ENCODE measurements around the gene CAMK2B.

CAMK2B gene

DNA sequence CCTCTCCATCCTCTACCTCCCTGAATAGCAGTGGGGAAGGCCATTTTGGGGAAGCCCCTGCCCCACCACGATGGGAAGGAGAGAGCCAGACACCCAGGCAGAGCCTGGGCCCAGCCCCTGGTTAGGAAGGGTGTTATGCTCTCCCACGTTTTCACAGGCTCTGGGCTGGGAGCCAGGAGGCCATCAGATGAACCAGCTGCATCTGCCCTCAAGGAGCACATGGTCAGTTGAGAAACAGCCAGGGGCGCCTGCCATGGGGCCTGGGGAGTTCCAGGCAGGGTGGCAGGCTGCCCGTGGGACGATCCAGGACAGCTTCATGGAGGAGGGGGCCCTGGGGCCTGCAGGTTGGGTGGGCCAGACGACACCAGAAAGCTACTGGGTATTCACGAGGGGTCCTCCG is 47.5 kb downstream of the CAMK2B start:
- TF ChIP-seq, protein P1, sequence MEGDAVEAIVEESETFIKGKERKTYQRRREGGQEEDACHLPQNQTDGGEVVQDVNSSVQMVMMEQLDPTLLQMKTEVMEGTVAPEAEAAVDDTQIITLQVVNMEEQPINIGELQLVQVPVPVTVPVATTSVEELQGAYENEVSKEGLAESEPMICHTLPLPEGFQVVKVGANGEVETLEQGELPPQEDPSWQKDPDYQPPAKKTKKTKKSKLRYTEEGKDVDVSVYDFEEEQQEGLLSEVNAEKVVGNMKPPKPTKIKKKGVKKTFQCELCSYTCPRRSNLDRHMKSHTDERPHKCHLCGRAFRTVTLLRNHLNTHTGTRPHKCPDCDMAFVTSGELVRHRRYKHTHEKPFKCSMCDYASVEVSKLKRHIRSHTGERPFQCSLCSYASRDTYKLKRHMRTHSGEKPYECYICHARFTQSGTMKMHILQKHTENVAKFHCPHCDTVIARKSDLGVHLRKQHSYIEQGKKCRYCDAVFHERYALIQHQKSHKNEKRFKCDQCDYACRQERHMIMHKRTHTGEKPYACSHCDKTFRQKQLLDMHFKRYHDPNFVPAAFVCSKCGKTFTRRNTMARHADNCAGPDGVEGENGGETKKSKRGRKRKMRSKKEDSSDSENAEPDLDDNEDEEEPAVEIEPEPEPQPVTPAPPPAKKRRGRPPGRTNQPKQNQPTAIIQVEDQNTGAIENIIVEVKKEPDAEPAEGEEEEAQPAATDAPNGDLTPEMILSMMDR (IDR thresholded peaks at IDR 0.05; ENCODE audit: extremely low read depth, insufficient read depth, missing control alignments) = no peak
- in situ Hi-C loops (cut with MboI; ENCODE audit: low pct_unique_long_range_greater_than_20kb, low sequenced_read_pairs, unreplicated experiment) = no loop called here
- DNase-seq (ENCODE audit: low spot score) = no peak

DNA sequence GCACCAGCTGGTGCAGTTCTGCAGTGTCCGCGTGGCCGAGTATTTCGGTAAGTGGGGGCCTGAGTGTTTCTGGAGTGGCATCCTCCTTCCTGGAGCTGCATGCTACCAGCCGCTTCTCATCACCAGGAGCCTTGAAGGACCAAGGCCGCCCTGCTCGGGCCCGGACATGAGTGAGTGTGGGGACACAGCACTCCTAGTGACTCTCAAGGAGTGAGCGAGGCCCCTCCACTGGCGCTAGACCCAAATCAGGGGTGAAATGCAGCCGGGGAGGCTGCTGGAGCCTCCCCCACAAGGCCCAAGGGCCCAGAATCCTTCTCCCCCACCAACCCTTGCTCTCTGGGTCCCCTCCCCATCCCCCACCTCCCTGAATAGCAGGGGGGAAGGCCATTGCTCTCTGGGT is 48.0 kb downstream of the CAMK2B start:
- in situ Hi-C loops (cut with MboI; ENCODE audit: low pct_unique_long_range_greater_than_20kb, low sequenced_read_pairs, unreplicated experiment) = no loop called here
- TF ChIP-seq, protein P1 (IDR thresholded peaks at IDR 0.05; ENCODE audit: extremely low read depth, insufficient read depth, missing control alignments) = no peak
- DNase-seq (ENCODE audit: low spot score) = no peak

DNA sequence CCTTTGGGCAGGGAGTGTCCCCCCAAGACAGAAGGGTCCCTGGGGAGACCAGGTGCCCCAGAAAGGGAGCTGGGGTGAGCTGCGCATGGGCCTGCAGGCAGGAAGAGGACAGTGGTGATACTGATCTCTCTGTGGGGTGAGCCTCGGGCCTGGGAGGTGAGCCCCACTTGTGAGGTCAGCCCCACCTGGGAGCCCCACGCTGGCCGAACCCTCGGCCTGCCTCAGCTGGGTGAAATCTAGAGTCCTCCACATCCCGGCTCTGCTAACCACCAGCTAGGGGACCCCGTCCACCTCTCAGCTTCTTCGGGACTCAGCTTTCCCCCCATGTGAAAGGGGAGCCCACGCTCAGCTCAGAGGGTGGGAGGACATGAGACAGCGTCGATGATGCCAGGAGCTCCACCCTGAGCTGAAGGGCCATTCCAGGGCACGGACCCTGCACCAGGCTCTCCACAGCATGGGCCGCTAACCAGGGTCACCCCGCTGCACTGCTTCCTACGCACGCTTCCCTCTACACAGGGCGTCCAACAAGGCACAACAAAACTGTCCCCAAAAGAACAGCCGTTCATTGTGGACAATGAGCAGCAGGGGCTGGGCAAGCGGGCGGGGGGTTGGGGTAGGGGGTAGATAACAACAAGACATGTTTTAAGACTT is 48.7 kb downstream of the CAMK2B start:
- TF ChIP-seq, protein P1 (IDR thresholded peaks at IDR 0.05; ENCODE audit: extremely low read depth, insufficient read depth, missing control alignments) = no peak
- in situ Hi-C loops (cut with MboI; ENCODE audit: low pct_unique_long_range_greater_than_20kb, low sequenced_read_pairs, unreplicated experiment) = no loop called here
- DNase-seq (ENCODE audit: low spot score) = no peak

DNA sequence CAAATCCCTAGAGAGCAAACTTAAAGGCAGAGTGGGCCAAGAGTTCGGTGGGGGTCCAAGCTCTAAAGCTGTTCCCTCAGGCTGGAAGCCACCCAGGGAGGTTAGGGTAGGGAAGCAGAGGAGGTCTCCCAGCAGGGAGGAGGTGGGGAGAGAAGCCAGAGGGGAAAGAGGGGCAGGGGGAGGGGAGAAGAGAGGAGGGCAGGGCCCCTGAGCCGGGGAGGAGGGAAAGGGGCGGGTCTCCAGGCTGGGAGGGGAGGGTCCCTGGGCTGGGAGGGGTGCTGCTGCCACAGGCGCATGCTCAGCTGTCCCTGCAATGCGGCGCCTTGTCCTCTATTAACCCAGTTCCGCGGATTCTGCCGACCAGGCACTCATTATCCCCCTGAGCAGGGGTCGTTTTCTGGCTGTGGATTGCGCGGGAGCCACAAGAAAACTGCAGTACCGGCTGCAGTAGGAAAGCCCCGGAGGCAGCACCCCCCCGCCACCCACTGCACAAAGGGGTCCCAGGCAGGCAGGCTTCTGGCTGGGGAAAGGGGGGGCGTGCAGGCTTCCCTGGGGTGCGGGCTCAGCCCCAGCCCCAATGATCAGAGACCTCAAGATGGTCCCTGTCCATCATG is 49.3 kb downstream of the CAMK2B start:
- TF ChIP-seq, protein P1 (IDR thresholded peaks at IDR 0.05; ENCODE audit: extremely low read depth, insufficient read depth, missing control alignments) = no peak
- in situ Hi-C loops (cut with MboI; ENCODE audit: low pct_unique_long_range_greater_than_20kb, low sequenced_read_pairs, unreplicated experiment) = no loop called here
- DNase-seq (ENCODE audit: low spot score) = no peak

DNA sequence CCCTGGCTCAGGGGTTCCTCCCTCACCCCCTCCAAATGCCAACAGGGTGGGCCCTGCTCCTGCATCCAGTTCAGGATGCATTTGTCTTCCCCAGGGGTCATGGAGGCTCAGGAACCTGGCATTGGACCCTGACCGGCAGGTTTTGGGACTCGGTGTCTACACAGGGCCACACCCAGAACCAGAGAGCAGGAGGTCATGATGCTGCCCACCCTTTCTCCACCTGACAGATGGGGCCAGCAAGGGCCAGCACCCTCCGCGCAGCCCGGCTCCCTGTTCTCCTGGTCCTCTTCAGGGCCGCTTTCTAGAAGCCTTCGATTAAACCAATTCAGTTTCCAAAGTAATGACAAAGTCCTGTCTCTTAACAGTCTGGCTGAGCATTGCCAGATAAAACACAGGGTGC is 50.2 kb downstream of the CAMK2B start:
- in situ Hi-C loops (cut with MboI; ENCODE audit: low pct_unique_long_range_greater_than_20kb, low sequenced_read_pairs, unreplicated experiment) = no loop called here
- no peak for DNase-seq (ENCODE audit: low spot score)
- TF ChIP-seq, protein P1 (IDR thresholded peaks at IDR 0.05; ENCODE audit: extremely low read depth, insufficient read depth, missing control alignments) = no peak

DNA sequence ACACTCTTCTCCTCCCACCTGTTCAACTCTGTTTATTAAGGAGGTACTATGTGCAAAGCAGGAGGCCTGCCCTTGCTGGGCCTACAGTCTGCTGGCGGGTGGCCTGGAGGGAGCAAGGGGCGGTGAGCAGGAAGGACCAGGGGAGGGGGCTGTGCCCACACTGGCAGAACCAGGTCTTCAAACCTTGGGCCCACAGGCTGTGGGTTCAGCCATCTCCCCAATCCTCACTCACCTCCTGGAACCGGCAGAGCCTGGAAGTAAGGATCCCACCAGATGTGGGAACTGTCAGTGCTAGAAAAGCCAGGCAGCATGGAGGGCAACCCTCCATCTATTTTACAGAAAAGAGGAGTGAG is 50.8 kb downstream of the CAMK2B start:
- in situ Hi-C loops (cut with MboI; ENCODE audit: low pct_unique_long_range_greater_than_20kb, low sequenced_read_pairs, unreplicated experiment) = no loop called here
- DNase-seq (ENCODE audit: low spot score) = no peak
- TF ChIP-seq, protein P1 (IDR thresholded peaks at IDR 0.05; ENCODE audit: extremely low read depth, insufficient read depth, missing control alignments) = no peak

Data from GM13977 (cell line).